ENCODE data around the gene ELK3.

ELK3 gene

GRCh38 chr12:96295532-96296160, 101.5 kb downstream of the ELK3 start:
- Histone ChIP-seq H3K9ac (ENCODE audit: low read length in 5 of 5) (no peak overlapping the region), H3K27me3 (ENCODE audit: control insufficient read depth in 5 of 5, insufficient read depth in 4 of 5, low read length in 5 of 5) (no peaks in the 10 kb centered on the region), H3K36me3 (ENCODE audit: control insufficient read depth in 5 of 5, insufficient read depth in 5 of 5, low read length in 5 of 5) (peaks cover 8 to 23% (median 13%) of the 10 kb centered on the region in 5 donors), H3K4me3 (ENCODE audit: low read depth in 1 of 5, low read length in 5 of 5) (no peak overlapping the region), H3K4me1 (ENCODE audit: control insufficient read depth in 5 of 5, insufficient read depth in 5 of 5, low read length in 5 of 5) (no peaks in the 10 kb centered on the region), H3K9me3 (ENCODE audit: control insufficient read depth in 5 of 5, low read length in 5 of 5) (no peaks in the 10 kb centered on the region), H3K27ac (ENCODE audit: low read depth, low read length) (no peak overlapping the region)

- Histone ChIP-seq H3K9me3 (ENCODE audit: control insufficient read depth in 5 of 5, low read length in 5 of 5) (no peaks in the 10 kb centered on the region), H3K36me3 (ENCODE audit: control insufficient read depth in 5 of 5, insufficient read depth in 5 of 5, low read length in 5 of 5) (peaks cover 8 to 23% (median 9%) of the 10 kb centered on the region in 5 donors), H3K9ac (ENCODE audit: low read length in 5 of 5) (no peak overlapping the region), H3K4me1 (ENCODE audit: control insufficient read depth in 5 of 5, insufficient read depth in 5 of 5, low read length in 5 of 5) (no peaks in the 10 kb centered on the region), H3K4me3 (ENCODE audit: low read depth in 1 of 5, low read length in 5 of 5) (no peak overlapping the region), H3K27ac (ENCODE audit: low read depth, low read length) (no peak overlapping the region), H3K27me3 (ENCODE audit: control insufficient read depth in 5 of 5, insufficient read depth in 4 of 5, low read length in 5 of 5) (no peaks in the 10 kb centered on the region)
These were observed 103.3 kb downstream of the ELK3 start for GRCh38 chr12:96297504-96297903.

- H3K4me1 ChIP-seq (ENCODE audit: control insufficient read depth in 5 of 5, insufficient read depth in 5 of 5, low read length in 5 of 5): no peaks in the 10 kb centered on the region
These were observed 105.9 kb downstream of the ELK3 start for GRCh38 chr12:96300064-96300463.

GRCh38 chr12:96301732-96302131, 107.6 kb downstream of the ELK3 start:
- Histone ChIP-seq H3K27me3 (ENCODE audit: control insufficient read depth in 5 of 5, insufficient read depth in 4 of 5, low read length in 5 of 5) (no peaks in the 10 kb centered on the region), H3K9ac (ENCODE audit: low read length in 5 of 5) (no peak overlapping the region), H3K36me3 (ENCODE audit: control insufficient read depth in 5 of 5, insufficient read depth in 5 of 5, low read length in 5 of 5) (peaks cover 4 to 22% (median 6%) of the 10 kb centered on the region in 5 donors), H3K4me1 (ENCODE audit: control insufficient read depth in 5 of 5, insufficient read depth in 5 of 5, low read length in 5 of 5) (no peaks in the 10 kb centered on the region), H3K9me3 (ENCODE audit: control insufficient read depth in 5 of 5, low read length in 5 of 5) (no peaks in the 10 kb centered on the region), H3K27ac (ENCODE audit: low read depth, low read length) (no peak overlapping the region), H3K4me3 (ENCODE audit: low read depth in 1 of 5, low read length in 5 of 5) (no peak overlapping the region)

More at GRCh38 chr12:96300064-96300463, 105.9 kb downstream of the ELK3 start:
- Histone ChIP-seq H3K27me3 (ENCODE audit: control insufficient read depth in 5 of 5, insufficient read depth in 4 of 5, low read length in 5 of 5) (no peaks in the 10 kb centered on the region), H3K4me3 (ENCODE audit: low read depth in 1 of 5, low read length in 5 of 5) (no peak overlapping the region), H3K27ac (ENCODE audit: low read depth, low read length) (no peak overlapping the region), H3K9ac (ENCODE audit: low read length in 5 of 5) (no peak overlapping the region), H3K9me3 (ENCODE audit: control insufficient read depth in 5 of 5, low read length in 5 of 5) (no peaks in the 10 kb centered on the region), H3K36me3 (ENCODE audit: control insufficient read depth in 5 of 5, insufficient read depth in 5 of 5, low read length in 5 of 5) (peaks cover 4 to 23% (median 6%) of the 10 kb centered on the region in 5 donors)

GRCh38 chr12:96302687-96303310, 108.6 kb downstream of the ELK3 start:
- Histone ChIP-seq H3K9ac (ENCODE audit: low read length in 5 of 5) (no peak overlapping the region), H3K27ac (ENCODE audit: low read depth, low read length) (no peak overlapping the region)

GRCh38 chr12:96303653-96304052, 109.5 kb downstream of the ELK3 start:
- no peaks in the 10 kb centered on the region for H3K9me3 ChIP-seq (ENCODE audit: control insufficient read depth in 5 of 5, low read length in 5 of 5)
- H3K4me1 ChIP-seq (ENCODE audit: control insufficient read depth in 5 of 5, insufficient read depth in 5 of 5, low read length in 5 of 5): no peaks in the 10 kb centered on the region
- peaks cover 0 to 16% (median 6%) of the 10 kb centered on the region in 5 donors for H3K36me3 ChIP-seq (ENCODE audit: control insufficient read depth in 5 of 5, insufficient read depth in 5 of 5, low read length in 5 of 5)
- H3K9ac ChIP-seq (ENCODE audit: low read length in 5 of 5): no peak overlapping the region
- H3K27ac ChIP-seq (ENCODE audit: low read depth, low read length): no peak overlapping the region
- H3K27me3 ChIP-seq (ENCODE audit: control insufficient read depth in 5 of 5, insufficient read depth in 4 of 5, low read length in 5 of 5): no peaks in the 10 kb centered on the region
- no peak overlapping the region for H3K4me3 ChIP-seq (ENCODE audit: low read depth in 1 of 5, low read length in 5 of 5)

More at GRCh38 chr12:96302687-96303310, 108.6 kb downstream of the ELK3 start:
- peaks cover 0 to 17% (median 6%) of the 10 kb centered on the region in 5 donors for H3K36me3 ChIP-seq (ENCODE audit: control insufficient read depth in 5 of 5, insufficient read depth in 5 of 5, low read length in 5 of 5)
- H3K27me3 ChIP-seq (ENCODE audit: control insufficient read depth in 5 of 5, insufficient read depth in 4 of 5, low read length in 5 of 5): no peaks in the 10 kb centered on the region
- no peaks in the 10 kb centered on the region for H3K4me1 ChIP-seq (ENCODE audit: control insufficient read depth in 5 of 5, insufficient read depth in 5 of 5, low read length in 5 of 5)
- H3K9me3 ChIP-seq (ENCODE audit: control insufficient read depth in 5 of 5, low read length in 5 of 5): no peaks in the 10 kb centered on the region
- no peak overlapping the region for H3K4me3 ChIP-seq (ENCODE audit: low read depth in 1 of 5, low read length in 5 of 5)

GRCh38 chr12:96305665-96306064, 111.5 kb downstream of the ELK3 start:
- Histone ChIP-seq H3K36me3 (ENCODE audit: control insufficient read depth in 5 of 5, insufficient read depth in 5 of 5, low read length in 5 of 5) (peaks cover 0 to 9% (median 4%) of the 10 kb centered on the region in 5 donors), H3K4me3 (ENCODE audit: low read depth in 1 of 5, low read length in 5 of 5) (no peak overlapping the region), H3K9ac (ENCODE audit: low read length in 5 of 5) (no peak overlapping the region), H3K4me1 (ENCODE audit: control insufficient read depth in 5 of 5, insufficient read depth in 5 of 5, low read length in 5 of 5) (no peaks in the 10 kb centered on the region), H3K27me3 (ENCODE audit: control insufficient read depth in 5 of 5, insufficient read depth in 4 of 5, low read length in 5 of 5) (no peaks in the 10 kb centered on the region), H3K27ac (ENCODE audit: low read depth, low read length) (no peak overlapping the region), H3K9me3 (ENCODE audit: control insufficient read depth in 5 of 5, low read length in 5 of 5) (no peaks in the 10 kb centered on the region)

GRCh38 chr12:96308881-96309280, 114.7 kb downstream of the ELK3 start:
- no peak overlapping the region for H3K4me3 ChIP-seq (ENCODE audit: low read depth in 1 of 5, low read length in 5 of 5)
- no peak overlapping the region for H3K27ac ChIP-seq (ENCODE audit: low read depth, low read length)
- no peaks in the 10 kb centered on the region for H3K4me1 ChIP-seq (ENCODE audit: control insufficient read depth in 5 of 5, insufficient read depth in 5 of 5, low read length in 5 of 5)
- no peak overlapping the region for H3K9ac ChIP-seq (ENCODE audit: low read length in 5 of 5)
- peaks cover 0 to 9% (median 4%) of the 10 kb centered on the region in 5 donors for H3K36me3 ChIP-seq (ENCODE audit: control insufficient read depth in 5 of 5, insufficient read depth in 5 of 5, low read length in 5 of 5)
- no peaks in the 10 kb centered on the region for H3K9me3 ChIP-seq (ENCODE audit: control insufficient read depth in 5 of 5, low read length in 5 of 5)
- no peaks in the 10 kb centered on the region for H3K27me3 ChIP-seq (ENCODE audit: control insufficient read depth in 5 of 5, insufficient read depth in 4 of 5, low read length in 5 of 5)

GRCh38 chr12:96310067-96310466, 115.9 kb downstream of the ELK3 start:
- no peaks in the 10 kb centered on the region for H3K27me3 ChIP-seq (ENCODE audit: control insufficient read depth in 5 of 5, insufficient read depth in 4 of 5, low read length in 5 of 5)
- H3K36me3 ChIP-seq (ENCODE audit: control insufficient read depth in 5 of 5, insufficient read depth in 5 of 5, low read length in 5 of 5): peaks cover 0 to 6% (median 4%) of the 10 kb centered on the region in 5 donors
- H3K4me1 ChIP-seq (ENCODE audit: control insufficient read depth in 5 of 5, insufficient read depth in 5 of 5, low read length in 5 of 5): no peaks in the 10 kb centered on the region
- no peaks in the 10 kb centered on the region for H3K9me3 ChIP-seq (ENCODE audit: control insufficient read depth in 5 of 5, low read length in 5 of 5)
- no peak overlapping the region for H3K4me3 ChIP-seq (ENCODE audit: low read depth in 1 of 5, low read length in 5 of 5)
- no peak overlapping the region for H3K9ac ChIP-seq (ENCODE audit: low read length in 5 of 5)
- H3K27ac ChIP-seq (ENCODE audit: low read depth, low read length): no peak overlapping the region

GRCh38 chr12:96311191-96311590, 117.0 kb downstream of the ELK3 start:
- no peaks in the 10 kb centered on the region for H3K27me3 ChIP-seq (ENCODE audit: control insufficient read depth in 5 of 5, insufficient read depth in 4 of 5, low read length in 5 of 5)
- H3K4me3 ChIP-seq (ENCODE audit: low read depth in 1 of 5, low read length in 5 of 5): no peak overlapping the region
- no peaks in the 10 kb centered on the region for H3K9me3 ChIP-seq (ENCODE audit: control insufficient read depth in 5 of 5, low read length in 5 of 5)
- H3K4me1 ChIP-seq (ENCODE audit: control insufficient read depth in 5 of 5, insufficient read depth in 5 of 5, low read length in 5 of 5): no peaks in the 10 kb centered on the region
- peaks cover 0 to 6% (median 4%) of the 10 kb centered on the region in 5 donors for H3K36me3 ChIP-seq (ENCODE audit: control insufficient read depth in 5 of 5, insufficient read depth in 5 of 5, low read length in 5 of 5)
- H3K27ac ChIP-seq (ENCODE audit: low read depth, low read length): no peak overlapping the region
- no peak overlapping the region for H3K9ac ChIP-seq (ENCODE audit: low read length in 5 of 5)

Data from subcutaneous abdominal adipose tissue (tissue), 5 donors.